Spleen (tissue), 7 donors: ENCODE data around the gene SGK2.

Experiments used
- CTCF ChIP-seq, 11 experiments: fragments of 200-600 bp in 7 of 11; fragments of 450-650 bp in 4 of 11; sonication (generic) in 4 of 11; IDR thresholded peaks in 8 of 11; conservative IDR thresholded peaks in 3 of 11; 1 replicate in 7 of 11; 2 replicates in 4 of 11; pipeline versions ENCODE4 v1.4.0 to v1.8.0; 2016 to 2021; ENCODE audit warnings: antibody characterized with exemption in 11 of 11, inconsistent platforms in 4 of 11, mild to moderate bottlenecking in 1 of 11
- POLR2A ChIP-seq, 3 donors: fragments of 450-650 bp; IDR thresholded peaks; one replicate each; pipeline ENCODE4 v1.5.1; 2017; ENCODE audit warnings: antibody characterized with exemption in 3 of 3, mild to moderate bottlenecking in 1 of 3
- POLR2AphosphoS5 ChIP-seq, 3 donors: sonication (generic); formaldehyde crosslinking; IDR thresholded peaks; one replicate each; pipeline ENCODE4 v1.5.1; 2017; ENCODE audit warnings: antibody characterized with exemption in 3 of 3
- donor health status: DM: no; HTN: no; CAD: no; lungs with moderate emphysema.
- donor health status: DM: no; HTN: no; CAD: no.
- donor health status: DM: no; HTN: no; CAD: no.

GRCh38 chr20:43542674-43543073 is 16.2 kb upstream of the SGK2 start:
- TF ChIP-seq POLR2A (IDR thresholded peaks at IDR 0.05) (no peak), POLR2AphosphoS5 (IDR thresholded peaks at IDR 0.05) (no peak), CTCF (IDR thresholded peaks at IDR 0.05 in 8 of 11, conservative IDR thresholded peaks at IDR 0.05 in 3 of 11) (no peak)
